Osteocyte (in vitro differentiated cells): Measurements from ENCODE around the gene MXD1. TPM values are rescaled to one million over a fixed set of nuclear protein-coding genes. Genes with fewer than 3 reads are reported as not detected.

Experiments
- DNase-seq: peaks from one replicate; pipeline ENCODE4 v3.0.0; 2021; ENCODE audit warnings: mixed read lengths; ENCODE audit not compliant: unreplicated experiment; ENCODE audit errors: extremely low spot score
- H3K27ac Mint-ChIP-seq: one replicate; pipeline ENCODE4 v1.8.0; 2021; ENCODE audit warnings: mild to moderate bottlenecking, mixed read lengths; ENCODE audit not compliant: unreplicated experiment
- H3K27me3 Mint-ChIP-seq: one replicate; pipeline ENCODE4 v1.8.0; 2021; ENCODE audit warnings: mixed read lengths; ENCODE audit not compliant: unreplicated experiment
- H3K36me3 Mint-ChIP-seq: one replicate; pipeline ENCODE4 v1.8.0; 2021; ENCODE audit warnings: mixed read lengths; ENCODE audit not compliant: unreplicated experiment
- H3K4me1 Mint-ChIP-seq: one replicate; pipeline ENCODE4 v1.8.0; 2021; ENCODE audit warnings: mixed read lengths; ENCODE audit not compliant: unreplicated experiment
- H3K4me3 Mint-ChIP-seq: one replicate; pipeline ENCODE4 v1.8.0; 2021; ENCODE audit warnings: mild to moderate bottlenecking, moderate library complexity, mixed read lengths; ENCODE audit not compliant: unreplicated experiment
- H3K9me3 Mint-ChIP-seq: one replicate; pipeline ENCODE4 v1.8.0; 2021; ENCODE audit warnings: mixed read lengths; ENCODE audit not compliant: unreplicated experiment
- total RNA-seq: library from RNA; stranded (reverse); gene quantifications from 2 replicates; pipeline ENCODE4 v1.2.1, GENCODE V29; 2021
- TF ChIP-seq, protein P1 (sequence below): fragments of 200-600 bp; sonication (generic); IDR thresholded peaks from 2 replicates; pipeline ENCODE4 v1.5.0; 2021; ENCODE audit warnings: antibody characterized with exemption, mild to moderate bottlenecking, moderate library complexity

Gene MXD1
- total RNA-seq, 1 donor from 2014 or later = 8.2 TPM

- Mint-ChIP-seq H3K4me1 (no peaks in the 10 kb centered on the region), H3K27ac (no peak overlapping the region), H3K36me3 (no peaks in the 10 kb centered on the region), H3K9me3 (no peaks in the 10 kb centered on the region), H3K4me3 (no peak overlapping the region), H3K27me3 (peaks cover 36% of the 10 kb centered on the region)
- no peak for DNase-seq
- TF ChIP-seq, protein P1, sequence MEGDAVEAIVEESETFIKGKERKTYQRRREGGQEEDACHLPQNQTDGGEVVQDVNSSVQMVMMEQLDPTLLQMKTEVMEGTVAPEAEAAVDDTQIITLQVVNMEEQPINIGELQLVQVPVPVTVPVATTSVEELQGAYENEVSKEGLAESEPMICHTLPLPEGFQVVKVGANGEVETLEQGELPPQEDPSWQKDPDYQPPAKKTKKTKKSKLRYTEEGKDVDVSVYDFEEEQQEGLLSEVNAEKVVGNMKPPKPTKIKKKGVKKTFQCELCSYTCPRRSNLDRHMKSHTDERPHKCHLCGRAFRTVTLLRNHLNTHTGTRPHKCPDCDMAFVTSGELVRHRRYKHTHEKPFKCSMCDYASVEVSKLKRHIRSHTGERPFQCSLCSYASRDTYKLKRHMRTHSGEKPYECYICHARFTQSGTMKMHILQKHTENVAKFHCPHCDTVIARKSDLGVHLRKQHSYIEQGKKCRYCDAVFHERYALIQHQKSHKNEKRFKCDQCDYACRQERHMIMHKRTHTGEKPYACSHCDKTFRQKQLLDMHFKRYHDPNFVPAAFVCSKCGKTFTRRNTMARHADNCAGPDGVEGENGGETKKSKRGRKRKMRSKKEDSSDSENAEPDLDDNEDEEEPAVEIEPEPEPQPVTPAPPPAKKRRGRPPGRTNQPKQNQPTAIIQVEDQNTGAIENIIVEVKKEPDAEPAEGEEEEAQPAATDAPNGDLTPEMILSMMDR = no peak
Measured at GRCh38 chr2:69959425-69959824, 44.5 kb downstream of the MXD1 start.

DNA sequence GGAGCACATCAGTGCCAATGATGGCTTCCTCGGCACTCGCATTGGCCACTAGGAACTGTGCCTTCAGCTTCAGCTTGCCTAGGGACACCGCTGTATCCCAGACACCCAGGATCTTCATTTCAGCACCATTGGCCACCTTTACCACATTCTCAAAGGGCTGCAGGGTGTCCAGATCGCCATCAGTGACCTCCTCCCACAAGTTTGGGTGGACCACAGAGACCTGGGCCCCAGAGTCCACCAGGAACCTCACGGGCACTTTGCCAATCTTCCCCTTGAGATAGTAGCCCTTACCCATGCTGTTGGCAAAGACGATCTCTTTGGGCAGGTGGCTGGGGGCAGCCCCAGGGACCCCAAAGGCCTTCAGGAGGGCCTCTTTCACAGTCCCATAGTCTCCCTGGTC is 45.9 kb downstream of the MXD1 start:
- Mint-ChIP-seq H3K9me3 (no peaks in the 10 kb centered on the region), H3K4me1 (no peaks in the 10 kb centered on the region)
- TF ChIP-seq, protein P1 = no peak

GRCh38 chr2:69961496-69961895 is 46.6 kb downstream of the MXD1 start, which contains the start of gene ASPRV1:
Gene ASPRV1 (minus strand): TSS chr2:69961631. CDS start chr2:69961436, 195 bp downstream.
- Mint-ChIP-seq H3K9me3 (no peaks in the 10 kb centered on the region), H3K27me3 (peaks cover 22% of the 10 kb centered on the region), H3K27ac (no peak within 1 kb of the TSS), H3K36me3 (no peaks in the 10 kb centered on the region), H3K4me1 (no peaks in the 10 kb centered on the region), H3K4me3 (no peak within 1 kb of the TSS)
- TF ChIP-seq, protein P1 = no peak
- DNase-seq = no peak

More for the DNA sequence above, 45.9 kb downstream of the MXD1 start:
- Mint-ChIP-seq H3K4me3 (no peak overlapping the region), H3K36me3 (no peaks in the 10 kb centered on the region), H3K27ac (no peak overlapping the region), H3K27me3 (peaks cover 29% of the 10 kb centered on the region)
- DNase-seq = no peak

DNA sequence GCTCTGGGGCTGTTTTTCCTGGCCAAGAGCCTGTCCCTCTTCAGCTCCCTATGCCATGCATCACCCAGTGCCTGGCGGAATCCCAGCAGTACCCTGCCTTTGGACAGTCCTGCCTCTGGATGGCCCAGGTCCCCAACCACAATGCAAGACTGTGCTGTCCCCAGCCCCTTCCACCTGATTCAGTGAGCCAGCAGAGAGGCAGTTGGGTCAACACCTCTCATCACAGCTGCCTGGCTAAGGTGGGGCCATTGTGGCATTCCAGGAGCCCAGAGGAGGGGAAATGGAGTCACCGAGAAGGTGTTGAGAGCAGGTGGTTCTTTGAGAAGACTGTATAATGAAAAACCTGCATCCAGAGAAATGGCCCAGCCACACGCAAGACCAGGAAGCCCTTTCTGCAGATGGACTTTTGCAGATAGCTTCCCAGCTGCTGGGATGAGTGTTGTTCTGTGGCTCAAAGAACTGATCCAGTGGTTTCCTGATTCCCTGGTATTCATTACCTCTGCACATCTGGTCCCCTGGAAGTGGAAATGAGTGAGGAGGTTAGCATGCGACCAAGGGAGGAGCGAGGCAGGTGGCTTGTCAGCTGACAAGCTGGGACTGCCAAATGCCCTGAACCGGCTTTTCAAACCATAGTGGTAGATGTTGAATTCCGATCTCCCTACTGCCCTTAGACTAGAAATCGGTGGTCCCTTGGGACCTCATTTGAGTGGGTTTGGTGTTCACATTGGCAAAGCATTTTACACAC is 48.2 kb downstream of the MXD1 start:
- no peaks in the 10 kb centered on the region for H3K9me3 Mint-ChIP-seq

DNA sequence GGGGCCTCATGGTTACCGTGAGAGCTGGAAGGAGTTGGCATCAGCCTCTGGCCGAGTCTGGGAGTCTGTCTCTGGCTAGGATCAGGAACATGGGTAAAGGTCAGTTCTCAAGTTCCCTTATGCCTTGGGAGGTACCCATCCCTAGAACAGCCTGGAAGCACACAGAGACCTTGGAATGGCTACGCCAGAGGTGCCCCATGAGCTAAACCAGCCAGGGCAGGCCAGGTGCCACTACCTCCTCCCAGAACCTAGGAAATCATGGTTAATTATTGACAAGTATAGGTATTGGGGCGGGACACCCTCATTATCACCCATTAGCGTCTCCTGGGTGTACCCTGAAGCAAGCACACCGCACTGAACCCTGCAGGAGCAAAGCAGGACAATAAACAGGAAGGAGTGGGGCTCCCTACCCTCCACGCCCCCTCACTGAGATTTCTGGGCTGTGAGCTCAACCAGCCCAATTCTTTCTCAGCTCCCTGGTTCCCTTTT is 49.5 kb downstream of the MXD1 start:
- DNase-seq = no peak
- H3K4me3 Mint-ChIP-seq = no peak overlapping the region
- no peaks in the 10 kb centered on the region for H3K9me3 Mint-ChIP-seq
- no peaks in the 10 kb centered on the region for H3K36me3 Mint-ChIP-seq
- H3K4me1 Mint-ChIP-seq = no peaks in the 10 kb centered on the region
- peaks cover 6% of the 10 kb centered on the region for H3K27me3 Mint-ChIP-seq
- TF ChIP-seq, protein P1 = no peak
- H3K27ac Mint-ChIP-seq = no peak overlapping the region

More for the DNA sequence above, 48.2 kb downstream of the MXD1 start:
- Mint-ChIP-seq H3K27ac (no peak overlapping the region), H3K36me3 (no peaks in the 10 kb centered on the region), H3K4me3 (no peak overlapping the region), H3K4me1 (no peaks in the 10 kb centered on the region), H3K27me3 (peaks cover 8% of the 10 kb centered on the region)
- TF ChIP-seq, protein P1 = no peak
- no peak for DNase-seq
